ENCODE measurements around the gene TFF2.

The TFF2 gene

GRCh38 chr21:42383331-42383730, 32.5 kb upstream of the TFF2 start:
- no peak for DNase-seq

GRCh38 chr21:42382915-42383314, 32.1 kb upstream of the TFF2 start:
- DNase-seq, result no peak

- no peak for DNase-seq
Measured at GRCh38 chr21:42381347-42381984, 30.7 kb upstream of the TFF2 start.

GRCh38 chr21:42379426-42380215, 28.8 kb upstream of the TFF2 start:
- DNase-seq, result no peak

- no peak for DNase-seq
Measured at GRCh38 chr21:42378418-42378817, 27.6 kb upstream of the TFF2 start.

GRCh38 chr21:42377951-42378340, 27.2 kb upstream of the TFF2 start:
- no peak for DNase-seq

- DNase-seq, result no peak
Measured at GRCh38 chr21:42377211-42377950, 26.6 kb upstream of the TFF2 start.

GRCh38 chr21:42376338-42376982, 25.7 kb upstream of the TFF2 start:
- DNase-seq, result no peak

- DNase-seq, result no peak
Measured at GRCh38 chr21:42375966-42376337, 25.2 kb upstream of the TFF2 start.

GRCh38 chr21:42375506-42375905, 24.7 kb upstream of the TFF2 start:
- DNase-seq, result no peak

- DNase-seq, result no peak
Measured at GRCh38 chr21:42374864-42375499, 24.2 kb upstream of the TFF2 start.

GRCh38 chr21:42374457-42374856, 23.7 kb upstream of the TFF2 start:
- DNase-seq, result no peak

GRCh38 chr21:42373908-42374455, 23.2 kb upstream of the TFF2 start:
- no peak for DNase-seq

GRCh38 chr21:42373196-42373907, 22.6 kb upstream of the TFF2 start:
- DNase-seq, result no peak

GRCh38 chr21:42370894-42371654, 20.3 kb upstream of the TFF2 start:
- DNase-seq, result no peak

- DNase-seq, result no peak
Measured at GRCh38 chr21:42369821-42370220, 19.0 kb upstream of the TFF2 start.

GRCh38 chr21:42367367-42368165, 16.8 kb upstream of the TFF2 start:
- no peak for DNase-seq

- DNase-seq, result no peak
Measured at GRCh38 chr21:42366292-42367010, 15.7 kb upstream of the TFF2 start, which contains the start of gene TFF1. TFF1 (minus strand) TSS chr21:42366535; CDS start chr21:42366495, 40 bp downstream.

GRCh38 chr21:42365770-42366169, 15.0 kb upstream of the TFF2 start:
- no peak for DNase-seq
